Neural progenitor cell (in vitro differentiated cells): ENCODE results near the gene ATXN3L. TPM values are rescaled to one million over a fixed set of nuclear protein-coding genes. Genes with fewer than 3 reads are reported as not detected.

Experiments
- DNase-seq: peaks from one replicate; pipeline ENCODE4 v3.0.0-alpha.2; 2016; ENCODE audit warnings: low spot score
- H2AFZ ChIP-seq: fragments of 200-600 bp; sonication (generic); replicated peaks from 2 replicates; pipeline ENCODE4 v1.6.1; 2016; ENCODE audit warnings: antibody characterized with exemption
- H3F3A ChIP-seq: fragments of 200-600 bp; sonication (generic); 2 replicates; pipeline ENCODE4 v1.6.1; 2016; ENCODE audit warnings: antibody characterized with exemption, low read depth
- H3K27ac ChIP-seq: fragments of 200-600 bp; sonication (generic); 2 replicates; pipeline ENCODE4 v1.5.1; 2016; ENCODE audit warnings: mild to moderate bottlenecking
- H3K27me3 ChIP-seq: fragments of 200-600 bp; sonication (generic); 2 replicates; pipeline ENCODE4 v1.6.1; 2016; ENCODE audit warnings: mild to moderate bottlenecking, moderate library complexity
- H3K36me3 ChIP-seq: fragments of 200-600 bp; sonication (generic); 2 replicates; pipeline ENCODE4 v1.5.1; 2016
- H3K4me1 ChIP-seq: fragments of 200-600 bp; sonication (generic); 2 replicates; pipeline ENCODE4 v1.6.1; 2016; ENCODE audit warnings: mixed run types
- H3K4me2 ChIP-seq: fragments of 200-600 bp; sonication (generic); 2 replicates; pipeline ENCODE4 v1.6.1; 2016
- H3K4me3 ChIP-seq: fragments of 200-600 bp; sonication (generic); 2 replicates; pipeline ENCODE4 v1.5.1; 2016
- H3K79me2 ChIP-seq: fragments of 200-600 bp; sonication (generic); 2 replicates; pipeline ENCODE4 v1.6.1; 2016; ENCODE audit warnings: low read depth
- H3K9ac ChIP-seq: fragments of 200-600 bp; sonication (generic); 2 replicates; pipeline ENCODE4 v1.6.1; 2016
- H3K9me3 ChIP-seq: fragments of 200-600 bp; sonication (generic); 2 replicates; pipeline ENCODE4 v1.5.1; 2016; ENCODE audit warnings: low read depth
- H4K20me1 ChIP-seq: fragments of 200-600 bp; sonication (generic); 2 replicates; pipeline ENCODE4 v1.6.1; 2016; ENCODE audit warnings: low read depth
- H3K27ac Mint-ChIP-seq: 3 replicates; pipeline ENCODE4 v1.8.0; 2021; ENCODE audit warnings: mixed read lengths
- H3K27me3 Mint-ChIP-seq: 2 replicates; pipeline ENCODE4 v1.8.0; 2022; ENCODE audit warnings: low read depth, mild to moderate bottlenecking, inconsistent platforms, moderate library complexity, mixed read lengths; ENCODE audit not compliant: insufficient read depth
- H3K36me3 Mint-ChIP-seq: 3 replicates; pipeline ENCODE4 v1.8.0; 2021; ENCODE audit warnings: mixed read lengths
- H3K4me1 Mint-ChIP-seq: 3 replicates; pipeline ENCODE4 v1.8.0; 2021; ENCODE audit warnings: mixed read lengths
- H3K4me3 Mint-ChIP-seq: 3 replicates; pipeline ENCODE4 v1.8.0; 2021; ENCODE audit warnings: mild to moderate bottlenecking, moderate library complexity, mixed read lengths
- H3K9me3 Mint-ChIP-seq: 3 replicates; pipeline ENCODE4 v1.8.0; 2020; ENCODE audit warnings: mixed read lengths
- EZH2 ChIP-seq: fragments of 200-600 bp; sonication (generic); IDR thresholded peaks from 2 replicates; pipeline ENCODE4 v1.6.1; 2017; ENCODE audit warnings: antibody characterized with exemption, mild to moderate bottlenecking, moderate library complexity
- EZH2phosphoT487 ChIP-seq: fragments of 200-600 bp; sonication (generic); IDR thresholded peaks from 2 replicates; pipeline ENCODE4 v1.6.1; 2017; ENCODE audit warnings: antibody characterized with exemption
- total RNA-seq: library from RNA; depleted of rRNA; stranded (reverse); fragments of >200 nt; gene quantifications from 2 replicates; pipeline ENCODE4 v1.2.3, GENCODE V29; 2015; ENCODE audit warnings: low replicate concordance
- TF ChIP-seq, protein P1 (sequence below): fragments of 200-600 bp; sonication (generic); IDR thresholded peaks from 2 replicates; pipeline ENCODE4 v1.5.1; 2017; ENCODE audit warnings: antibody characterized with exemption, mild to moderate bottlenecking

Gene ATXN3L
- total RNA-seq, 1 donor from 2014 or later: not detected

DNA sequence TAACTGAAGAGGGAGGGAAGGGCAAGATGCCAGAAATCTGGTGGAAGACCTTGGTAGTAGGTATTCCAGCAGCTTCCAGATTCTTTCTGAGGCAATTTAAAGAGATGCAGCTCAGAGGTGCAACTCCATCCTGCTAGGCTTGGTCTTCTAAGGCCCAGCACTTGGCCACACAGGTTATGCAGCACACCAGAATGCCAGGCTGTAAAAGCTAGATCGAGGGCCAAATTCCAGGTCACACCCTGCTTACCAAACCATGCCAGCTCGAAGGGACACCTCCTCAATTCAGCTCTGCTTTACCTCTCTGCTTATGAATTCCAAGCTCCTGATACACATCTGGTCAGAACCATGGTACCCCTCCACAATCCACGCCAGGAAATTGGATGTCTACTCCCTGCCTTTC is 19.8 kb upstream of the ATXN3L start:
- Mint-ChIP-seq H3K9me3 (no peaks in the 10 kb centered on the region), H3K27me3 (no peaks in the 10 kb centered on the region), H3K27ac (no peak overlapping the region), H3K4me1 (peaks cover 4% of the 10 kb centered on the region), H3K4me3 (no peak overlapping the region), H3K36me3 (no peaks in the 10 kb centered on the region)
- Histone ChIP-seq H2AFZ (no peak overlapping the region), H3K36me3 (no peaks in the 10 kb centered on the region), H3K79me2 (no peaks in the 10 kb centered on the region), H3K4me2 (no peak overlapping the region), H4K20me1 (no peaks in the 10 kb centered on the region), H3K9ac (no peak overlapping the region), H3K9me3 (no peaks in the 10 kb centered on the region), H3F3A (no peaks in the 10 kb centered on the region), H3K27me3 (no peaks in the 10 kb centered on the region), H3K4me1 (peaks cover 10% of the 10 kb centered on the region), H3K4me3 (no peak overlapping the region), H3K27ac (no peak overlapping the region)
- no peak for DNase-seq
- TF ChIP-seq, protein P1, sequence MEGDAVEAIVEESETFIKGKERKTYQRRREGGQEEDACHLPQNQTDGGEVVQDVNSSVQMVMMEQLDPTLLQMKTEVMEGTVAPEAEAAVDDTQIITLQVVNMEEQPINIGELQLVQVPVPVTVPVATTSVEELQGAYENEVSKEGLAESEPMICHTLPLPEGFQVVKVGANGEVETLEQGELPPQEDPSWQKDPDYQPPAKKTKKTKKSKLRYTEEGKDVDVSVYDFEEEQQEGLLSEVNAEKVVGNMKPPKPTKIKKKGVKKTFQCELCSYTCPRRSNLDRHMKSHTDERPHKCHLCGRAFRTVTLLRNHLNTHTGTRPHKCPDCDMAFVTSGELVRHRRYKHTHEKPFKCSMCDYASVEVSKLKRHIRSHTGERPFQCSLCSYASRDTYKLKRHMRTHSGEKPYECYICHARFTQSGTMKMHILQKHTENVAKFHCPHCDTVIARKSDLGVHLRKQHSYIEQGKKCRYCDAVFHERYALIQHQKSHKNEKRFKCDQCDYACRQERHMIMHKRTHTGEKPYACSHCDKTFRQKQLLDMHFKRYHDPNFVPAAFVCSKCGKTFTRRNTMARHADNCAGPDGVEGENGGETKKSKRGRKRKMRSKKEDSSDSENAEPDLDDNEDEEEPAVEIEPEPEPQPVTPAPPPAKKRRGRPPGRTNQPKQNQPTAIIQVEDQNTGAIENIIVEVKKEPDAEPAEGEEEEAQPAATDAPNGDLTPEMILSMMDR: no peak
- TF ChIP-seq EZH2: no peak
- TF ChIP-seq EZH2phosphoT487: no peak

DNA sequence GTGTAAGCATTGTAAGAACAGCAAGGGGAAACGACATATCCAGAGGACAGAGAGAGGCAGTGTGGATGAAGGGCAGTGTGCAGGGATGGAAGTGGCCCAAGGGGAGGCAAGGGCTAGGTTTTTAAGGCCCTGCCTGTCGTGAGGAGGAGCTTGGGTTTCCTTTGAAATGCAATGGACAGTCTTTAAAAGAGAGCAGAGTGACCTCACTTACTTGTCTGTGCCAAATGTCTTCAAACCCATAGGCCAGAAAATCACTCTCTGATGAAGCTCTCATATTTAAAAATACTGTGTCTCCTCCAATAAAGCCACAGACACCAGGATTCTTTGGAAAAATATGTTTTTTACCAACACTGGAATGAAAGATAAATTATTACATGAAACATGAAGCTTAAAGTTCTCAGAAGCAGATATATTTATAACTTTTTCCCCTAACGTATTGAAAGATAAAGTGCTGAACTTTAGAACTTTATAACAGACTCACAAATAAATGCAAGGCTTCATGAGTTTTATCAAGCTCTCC is 19.2 kb upstream of the ATXN3L start:
- no peaks in the 10 kb centered on the region for H3K27me3 Mint-ChIP-seq
- no peak overlapping the region for H3K4me2 ChIP-seq
- no peak overlapping the region for H3K27ac ChIP-seq
- peaks cover 10% of the 10 kb centered on the region for H3K4me1 ChIP-seq
- no peaks in the 10 kb centered on the region for H3K36me3 Mint-ChIP-seq
- no peak overlapping the region for H3K4me3 Mint-ChIP-seq
- no peak overlapping the region for H3K9ac ChIP-seq
- no peak for DNase-seq
- no peaks in the 10 kb centered on the region for H3K27me3 ChIP-seq
- no peaks in the 10 kb centered on the region for H3K36me3 ChIP-seq
- peaks cover 4% of the 10 kb centered on the region for H3K4me1 Mint-ChIP-seq
- H4K20me1 ChIP-seq: no peaks in the 10 kb centered on the region
- no peaks in the 10 kb centered on the region for H3K79me2 ChIP-seq
- no peak overlapping the region for H3K4me3 ChIP-seq
- H3K27ac Mint-ChIP-seq: no peak overlapping the region
- no peak overlapping the region for H2AFZ ChIP-seq
- H3K9me3 ChIP-seq: no peaks in the 10 kb centered on the region
- no peaks in the 10 kb centered on the region for H3F3A ChIP-seq
- no peak for TF ChIP-seq EZH2phosphoT487
- TF ChIP-seq, protein P1: no peak
- TF ChIP-seq EZH2: no peak
- no peaks in the 10 kb centered on the region for H3K9me3 Mint-ChIP-seq

DNA sequence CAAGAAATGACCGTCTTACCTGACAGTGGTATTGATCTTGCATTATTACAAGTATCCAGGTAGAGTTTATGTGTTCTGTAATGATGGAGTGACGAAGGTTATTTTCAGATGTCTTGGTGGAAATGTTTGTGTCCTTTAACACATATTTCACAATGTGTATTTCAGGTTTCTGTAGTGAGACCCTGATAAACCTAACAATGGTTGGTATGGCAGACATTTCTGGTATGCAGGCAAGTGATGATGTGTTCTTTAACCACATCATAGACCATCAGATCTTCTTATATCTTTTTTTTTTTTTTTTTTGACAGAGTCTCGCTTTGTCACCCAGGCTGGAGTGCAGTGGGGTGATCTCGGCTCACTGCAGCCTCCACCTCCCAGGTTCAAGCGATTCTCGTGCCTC is 14.6 kb upstream of the ATXN3L start:
- Histone ChIP-seq H3K36me3 (no peaks in the 10 kb centered on the region), H3K9ac (no peak overlapping the region), H3K4me1 (no peaks in the 10 kb centered on the region), H3K27ac (no peak overlapping the region), H3K4me3 (no peak overlapping the region), H3K27me3 (no peaks in the 10 kb centered on the region), H3K4me2 (no peak overlapping the region), H3K9me3 (no peaks in the 10 kb centered on the region), H3F3A (no peaks in the 10 kb centered on the region), H2AFZ (no peak overlapping the region), H3K79me2 (no peaks in the 10 kb centered on the region), H4K20me1 (no peaks in the 10 kb centered on the region)
- Mint-ChIP-seq H3K4me3 (no peak overlapping the region), H3K27me3 (no peaks in the 10 kb centered on the region), H3K27ac (no peak overlapping the region), H3K4me1 (no peaks in the 10 kb centered on the region), H3K9me3 (no peaks in the 10 kb centered on the region), H3K36me3 (no peaks in the 10 kb centered on the region)
- DNase-seq: no peak
- TF ChIP-seq, protein P1: no peak
- TF ChIP-seq EZH2phosphoT487 (no peak), EZH2 (no peak)
